Right atrium auricular region (tissue), 2 donors: ENCODE results near the gene LMCD1. TPM values are rescaled to one million over a fixed set of nuclear protein-coding genes. Genes with fewer than 3 reads are reported as not detected.

ENCODE experiments used
- DNase-seq: peaks from one replicate; pipeline ENCODE4 v3.0.0-alpha.2; 2019; ENCODE audit warnings: low spot score
- H3K27ac ChIP-seq, 2 donors: fragments of 200-600 bp; sonication (generic); 1 replicate in 1 of 2; 2 replicates in 1 of 2; pipeline ENCODE4 v1.5.1; 2016 to 2019
- H3K27me3 ChIP-seq, 2 donors: fragments of 200-600 bp; sonication (generic); one replicate each; pipeline versions ENCODE4 v1.5.1 to v1.6.0; 2017 to 2019
- H3K36me3 ChIP-seq: fragments of 200-600 bp; sonication (generic); one replicate; pipeline ENCODE4 v1.5.1; 2016
- H3K4me1 ChIP-seq, 2 donors: fragments of 200-600 bp; sonication (generic); one replicate each; pipeline versions ENCODE4 v1.5.1 to v1.6.0; 2017 to 2019
- H3K4me3 ChIP-seq, 2 donors: fragments of 200-600 bp; sonication (generic); 1 replicate in 1 of 2; 2 replicates in 1 of 2; pipeline ENCODE4 v1.5.1; 2017 to 2019; ENCODE audit warnings: mild to moderate bottlenecking in 1 of 2, moderate library complexity in 1 of 2
- H3K9me3 ChIP-seq, 2 donors: fragments of 200-600 bp; sonication (generic); one replicate each; pipeline ENCODE4 v1.5.1; 2019
- CTCF ChIP-seq, 2 donors: fragments of 200-600 bp; sonication (generic); IDR thresholded peaks; one replicate each; pipeline ENCODE4 v1.5.1; 2019; ENCODE audit warnings: antibody characterized with exemption in 2 of 2
- total RNA-seq, 2 donors: library from RNA; depleted of rRNA; stranded (reverse); fragments of >200 nt; gene quantifications; one replicate each; pipeline ENCODE4 v1.1.0, GENCODE V29; 2016

Gene LMCD1
- total RNA-seq, 2 donors from 2014 or later = 73.5 to 79.0 TPM

GRCh38 chr3:8492744-8493511, 8.7 kb upstream of the LMCD1 start:
- H3K36me3 ChIP-seq = no peaks in the 10 kb centered on the region
- peaks cover 0 to 18% of the 10 kb centered on the region in 2 donors for H3K4me1 ChIP-seq
- no peaks in the 10 kb centered on the region for H3K27me3 ChIP-seq
- H3K4me3 ChIP-seq = no peak overlapping the region
- H3K27ac ChIP-seq = no peak overlapping the region
- no peaks in the 10 kb centered on the region for H3K9me3 ChIP-seq
- DNase-seq = no peak
- no peak for TF ChIP-seq CTCF (IDR thresholded peaks at IDR 0.05)

GRCh38 chr3:8493744-8494143, 7.9 kb upstream of the LMCD1 start:
- Histone ChIP-seq H3K4me1 (peaks cover 0 to 18% of the 10 kb centered on the region in 2 donors), H3K36me3 (no peaks in the 10 kb centered on the region), H3K27ac (no peak overlapping the region), H3K4me3 (no peak overlapping the region), H3K27me3 (no peaks in the 10 kb centered on the region), H3K9me3 (no peaks in the 10 kb centered on the region)
- no peak for TF ChIP-seq CTCF (IDR thresholded peaks at IDR 0.05)
- DNase-seq = no peak

GRCh38 chr3:8494327-8494726, 7.3 kb upstream of the LMCD1 start:
- no peaks in the 10 kb centered on the region for H3K27me3 ChIP-seq
- H3K27ac ChIP-seq = no peak overlapping the region
- H3K4me1 ChIP-seq = peaks cover 0 to 24% of the 10 kb centered on the region in 2 donors
- DNase-seq = no peak
- H3K36me3 ChIP-seq = no peaks in the 10 kb centered on the region
- no peak overlapping the region for H3K4me3 ChIP-seq
- no peak for TF ChIP-seq CTCF (IDR thresholded peaks at IDR 0.05)
- no peaks in the 10 kb centered on the region for H3K9me3 ChIP-seq

GRCh38 chr3:8497582-8497981, 4.0 kb upstream of the LMCD1 start:
- peaks cover 0 to 27% of the 10 kb centered on the region in 2 donors for H3K4me1 ChIP-seq
- H3K36me3 ChIP-seq = no peaks in the 10 kb centered on the region
- no peak for TF ChIP-seq CTCF (IDR thresholded peaks at IDR 0.05)
- no peak for DNase-seq
- no peaks in the 10 kb centered on the region for H3K9me3 ChIP-seq
- H3K27me3 ChIP-seq = no peaks in the 10 kb centered on the region
- H3K4me3 ChIP-seq = no peak overlapping the region
- H3K27ac ChIP-seq = no peak overlapping the region

GRCh38 chr3:8499181-8499611, 2.4 kb upstream of the LMCD1 start:
- TF ChIP-seq CTCF (IDR thresholded peaks at IDR 0.05) = no peak
- no peaks in the 10 kb centered on the region for H3K9me3 ChIP-seq
- H3K27ac ChIP-seq = peak overlapping the region; percentile 83 to 92
- no peak overlapping the region for H3K4me3 ChIP-seq
- no peaks in the 10 kb centered on the region for H3K27me3 ChIP-seq
- H3K36me3 ChIP-seq = no peaks in the 10 kb centered on the region
- H3K4me1 ChIP-seq = peaks cover 0 to 43% of the 10 kb centered on the region in 2 donors
- no peak for DNase-seq
